ENCODE data around the gene FGD3. TPM values are rescaled to one million over a fixed set of nuclear protein-coding genes. Genes with fewer than 3 reads are reported as not detected.

FGD3 gene
- total and polyA plus RNA-seq, 3 donors from 2014 or later = 12.8 to 14.3 (median 14.0) TPM

DNA sequence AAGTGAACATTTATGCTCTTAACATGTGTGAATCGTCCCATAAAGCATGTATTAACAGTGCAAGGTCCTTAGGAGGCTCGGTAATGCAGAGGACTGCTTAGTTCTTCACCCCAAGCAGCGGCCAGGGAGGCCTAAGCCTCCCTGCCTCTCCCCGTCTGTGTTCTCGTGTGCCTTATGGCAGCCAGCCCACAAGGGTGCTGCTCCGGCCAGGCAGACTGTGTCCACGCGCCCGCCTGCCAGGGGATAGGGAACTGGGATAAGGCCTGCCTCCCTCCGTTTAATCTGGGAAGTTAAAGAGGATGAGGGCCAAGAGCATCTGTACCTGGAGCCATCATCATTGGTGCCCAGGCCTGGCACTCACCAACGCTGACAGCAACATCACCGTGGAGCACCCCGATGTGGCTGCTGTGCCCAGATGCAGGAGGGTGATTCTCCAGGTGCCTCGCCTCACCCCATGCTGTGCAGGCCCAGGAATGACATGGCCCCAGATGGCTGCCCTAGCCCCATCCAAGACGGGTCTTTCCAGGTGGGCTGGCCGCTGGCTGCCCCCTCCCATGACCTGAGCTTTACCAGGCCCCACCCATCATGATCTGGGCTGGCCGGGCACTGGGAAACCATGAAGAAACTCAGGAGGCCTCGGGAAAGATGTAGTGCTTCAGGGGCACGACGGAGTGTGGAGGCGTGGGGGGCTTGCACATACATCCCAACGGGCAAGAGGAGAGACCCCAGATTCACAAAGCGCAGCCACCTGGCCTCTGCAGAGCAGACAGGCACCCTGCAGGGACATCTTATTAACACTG, 75.6 kb downstream of the FGD3 start:
- 90 to 96% methylated on average over 7 to 23 of the region's 23 CpGs for WGBS, 2 donors
- no peak for TF ChIP-seq POLR2A (IDR thresholded peaks at IDR 0.05)
- TF ChIP-seq, protein P1, sequence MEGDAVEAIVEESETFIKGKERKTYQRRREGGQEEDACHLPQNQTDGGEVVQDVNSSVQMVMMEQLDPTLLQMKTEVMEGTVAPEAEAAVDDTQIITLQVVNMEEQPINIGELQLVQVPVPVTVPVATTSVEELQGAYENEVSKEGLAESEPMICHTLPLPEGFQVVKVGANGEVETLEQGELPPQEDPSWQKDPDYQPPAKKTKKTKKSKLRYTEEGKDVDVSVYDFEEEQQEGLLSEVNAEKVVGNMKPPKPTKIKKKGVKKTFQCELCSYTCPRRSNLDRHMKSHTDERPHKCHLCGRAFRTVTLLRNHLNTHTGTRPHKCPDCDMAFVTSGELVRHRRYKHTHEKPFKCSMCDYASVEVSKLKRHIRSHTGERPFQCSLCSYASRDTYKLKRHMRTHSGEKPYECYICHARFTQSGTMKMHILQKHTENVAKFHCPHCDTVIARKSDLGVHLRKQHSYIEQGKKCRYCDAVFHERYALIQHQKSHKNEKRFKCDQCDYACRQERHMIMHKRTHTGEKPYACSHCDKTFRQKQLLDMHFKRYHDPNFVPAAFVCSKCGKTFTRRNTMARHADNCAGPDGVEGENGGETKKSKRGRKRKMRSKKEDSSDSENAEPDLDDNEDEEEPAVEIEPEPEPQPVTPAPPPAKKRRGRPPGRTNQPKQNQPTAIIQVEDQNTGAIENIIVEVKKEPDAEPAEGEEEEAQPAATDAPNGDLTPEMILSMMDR (IDR thresholded peaks at IDR 0.05) = no peak
- H3K27ac ChIP-seq = no peak overlapping the region
- H3K27me3 ChIP-seq = no peaks in the 10 kb centered on the region
- no peak overlapping the region for H3K4me3 ChIP-seq
- H3K9me3 ChIP-seq = no peaks in the 10 kb centered on the region
- no peak for DNase-seq
- intact Hi-C loops (cut with DNase I; ENCODE audit: low total_unique reads) = no loop called here
- peaks cover 5% of the 10 kb centered on the region for H3K4me1 ChIP-seq
- H3K36me3 ChIP-seq (ENCODE audit: low read depth, missing control alignments) = no peaks in the 10 kb centered on the region

DNA sequence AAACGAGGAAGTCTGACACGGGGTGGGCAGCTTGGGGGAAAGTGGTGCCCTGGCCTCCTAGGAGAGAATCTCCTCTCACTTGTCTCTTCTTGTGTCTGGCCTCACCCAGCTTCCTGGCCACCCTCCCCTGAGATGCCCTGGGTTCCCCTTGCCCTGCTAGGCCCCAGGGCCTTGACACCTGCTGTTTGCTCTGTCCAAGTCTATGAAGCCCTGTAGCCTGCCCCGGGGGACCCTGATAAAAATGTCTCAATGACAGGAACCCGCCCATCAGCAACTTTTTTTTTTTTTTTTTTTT, 76.1 kb downstream of the FGD3 start:
- no peaks in the 10 kb centered on the region for H3K9me3 ChIP-seq
- H3K27me3 ChIP-seq = no peaks in the 10 kb centered on the region
- H3K4me1 ChIP-seq = peaks cover 5% of the 10 kb centered on the region
- H3K4me3 ChIP-seq = no peak overlapping the region
- no peak for TF ChIP-seq POLR2A (IDR thresholded peaks at IDR 0.05)
- TF ChIP-seq, protein P1 (IDR thresholded peaks at IDR 0.05) = no peak
- H3K27ac ChIP-seq = no peak overlapping the region
- H3K36me3 ChIP-seq (ENCODE audit: low read depth, missing control alignments) = no peaks in the 10 kb centered on the region
- 93 to 95% methylated on average over 4 of the region's 4 CpGs for WGBS, 2 donors
- intact Hi-C loops (cut with DNase I; ENCODE audit: low total_unique reads) = no loop called here
- no peak for DNase-seq

DNA sequence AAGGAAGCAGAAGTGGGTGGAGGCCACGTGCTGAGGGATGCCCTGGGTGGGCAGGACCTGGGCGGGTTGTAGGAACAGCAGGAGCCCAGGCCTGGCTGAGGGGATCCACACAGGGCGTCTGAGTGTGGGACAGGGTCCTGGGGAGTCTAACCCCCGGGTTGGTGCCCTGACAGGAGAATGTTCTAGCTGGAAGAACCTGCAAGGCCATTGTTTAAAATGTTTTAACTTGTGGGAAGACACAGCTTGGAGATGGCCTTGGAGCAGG, 77.3 kb downstream of the FGD3 start:
- intact Hi-C loops (cut with DNase I; ENCODE audit: low total_unique reads) = no loop called here
- H3K27ac ChIP-seq = no peak overlapping the region
- TF ChIP-seq POLR2A (IDR thresholded peaks at IDR 0.05) = no peak

DNA sequence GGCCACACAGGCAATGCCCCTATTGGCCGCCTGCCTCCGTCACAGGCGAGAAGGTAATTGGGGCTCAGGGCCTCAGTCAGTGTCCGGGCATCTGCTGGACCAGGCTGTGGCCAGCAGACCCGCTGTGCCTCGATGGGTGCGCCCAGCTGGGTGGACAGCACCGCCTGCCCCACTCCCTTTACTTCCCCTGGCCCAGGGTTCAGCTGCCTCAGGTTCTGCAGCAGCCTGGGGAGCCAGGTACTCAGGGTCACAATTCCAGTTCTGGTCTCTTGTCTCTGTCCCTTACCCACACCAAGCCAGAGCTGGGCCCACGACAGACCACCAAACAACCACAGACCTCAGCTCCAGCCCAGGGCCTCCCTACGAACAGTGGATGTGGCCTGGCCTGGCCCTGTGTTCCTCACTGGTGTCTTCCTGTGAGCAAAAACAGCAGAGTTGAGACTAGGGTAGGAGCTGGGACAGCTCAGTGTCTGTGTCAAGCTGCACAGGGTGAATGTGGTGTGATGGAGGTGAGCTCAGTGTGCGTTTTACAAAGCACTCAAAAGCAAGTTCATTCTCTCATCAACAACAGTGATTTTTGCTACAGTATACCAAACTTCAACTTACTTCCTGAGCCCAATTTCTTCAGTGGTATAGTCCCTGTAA, 77.8 kb downstream of the FGD3 start:
- TF ChIP-seq POLR2A (IDR thresholded peaks at IDR 0.05) = no peak
- TF ChIP-seq, protein P1 (IDR thresholded peaks at IDR 0.05) = no peak
- WGBS, 2 donors = 91 to 97% methylated on average over 5 to 11 of the region's 11 CpGs
- intact Hi-C loops (cut with DNase I; ENCODE audit: low total_unique reads) = no loop called here
- Histone ChIP-seq H3K4me1 (peaks cover 5% of the 10 kb centered on the region), H3K27ac (no peak overlapping the region), H3K4me3 (no peak overlapping the region), H3K27me3 (no peaks in the 10 kb centered on the region), H3K36me3 (ENCODE audit: low read depth, missing control alignments) (no peaks in the 10 kb centered on the region), H3K9me3 (no peaks in the 10 kb centered on the region)
- no peak for DNase-seq

More for the DNA sequence above, 77.3 kb downstream of the FGD3 start:
- H3K9me3 ChIP-seq = no peaks in the 10 kb centered on the region
- 67 to 80% methylated on average over 1 to 4 of the region's 4 CpGs for WGBS, 2 donors
- peaks cover 5% of the 10 kb centered on the region for H3K4me1 ChIP-seq
- DNase-seq = no peak
- H3K27me3 ChIP-seq = no peaks in the 10 kb centered on the region
- H3K36me3 ChIP-seq (ENCODE audit: low read depth, missing control alignments) = no peaks in the 10 kb centered on the region
- no peak overlapping the region for H3K4me3 ChIP-seq

DNA sequence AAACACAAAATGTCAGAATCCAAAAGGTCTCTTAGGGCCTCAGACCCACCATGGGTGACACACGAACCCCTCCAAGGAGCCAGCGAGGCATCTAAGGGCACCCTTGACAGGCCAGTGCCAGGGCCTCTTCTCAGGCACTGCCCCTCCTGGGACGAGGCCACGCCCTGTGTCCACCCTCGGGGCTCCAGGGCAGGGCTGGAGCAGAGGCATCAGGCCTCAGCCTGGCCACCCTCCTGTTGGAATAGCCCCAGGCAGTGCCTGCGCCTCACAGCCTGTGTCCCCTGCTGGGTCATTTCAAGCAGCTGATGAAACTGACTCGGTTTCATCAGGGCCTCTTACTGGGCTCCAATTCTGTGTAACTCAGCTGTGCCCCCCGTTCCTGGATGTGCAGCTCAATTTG, 78.4 kb downstream of the FGD3 start:
- 91 to 100% methylated on average over 1 to 8 of the region's 8 CpGs for WGBS, 2 donors
- TF ChIP-seq POLR2A (IDR thresholded peaks at IDR 0.05) = no peak
- TF ChIP-seq, protein P1 (IDR thresholded peaks at IDR 0.05) = no peak
- intact Hi-C loops (cut with DNase I; ENCODE audit: low total_unique reads) = no loop called here

More for the DNA sequence above, 78.4 kb downstream of the FGD3 start:
- H3K36me3 ChIP-seq (ENCODE audit: low read depth, missing control alignments) = no peaks in the 10 kb centered on the region
- no peak overlapping the region for H3K4me3 ChIP-seq
- H3K27me3 ChIP-seq = no peaks in the 10 kb centered on the region
- peaks cover 5% of the 10 kb centered on the region for H3K4me1 ChIP-seq
- H3K9me3 ChIP-seq = no peaks in the 10 kb centered on the region
- H3K27ac ChIP-seq = no peak overlapping the region
- no peak for DNase-seq

Measured in testis (tissue), 3 donors.